DMS153 treated with DMSO at 0.1 percent for 48 hours (cell line): ENCODE results near the gene NIM1K.
"Not testable (repeated sequence)": the region's sequence is repeated elsewhere in the genome, so short reads cannot be mapped to it uniquely, and the experiment has no call there.

Experiments
- DNase-seq: peaks from one replicate; lab custom pipeline; 2025; ENCODE audit not compliant: unreplicated experiment; lab: John Stamatoyannopoulos, UW

NIM1K gene

DNA sequence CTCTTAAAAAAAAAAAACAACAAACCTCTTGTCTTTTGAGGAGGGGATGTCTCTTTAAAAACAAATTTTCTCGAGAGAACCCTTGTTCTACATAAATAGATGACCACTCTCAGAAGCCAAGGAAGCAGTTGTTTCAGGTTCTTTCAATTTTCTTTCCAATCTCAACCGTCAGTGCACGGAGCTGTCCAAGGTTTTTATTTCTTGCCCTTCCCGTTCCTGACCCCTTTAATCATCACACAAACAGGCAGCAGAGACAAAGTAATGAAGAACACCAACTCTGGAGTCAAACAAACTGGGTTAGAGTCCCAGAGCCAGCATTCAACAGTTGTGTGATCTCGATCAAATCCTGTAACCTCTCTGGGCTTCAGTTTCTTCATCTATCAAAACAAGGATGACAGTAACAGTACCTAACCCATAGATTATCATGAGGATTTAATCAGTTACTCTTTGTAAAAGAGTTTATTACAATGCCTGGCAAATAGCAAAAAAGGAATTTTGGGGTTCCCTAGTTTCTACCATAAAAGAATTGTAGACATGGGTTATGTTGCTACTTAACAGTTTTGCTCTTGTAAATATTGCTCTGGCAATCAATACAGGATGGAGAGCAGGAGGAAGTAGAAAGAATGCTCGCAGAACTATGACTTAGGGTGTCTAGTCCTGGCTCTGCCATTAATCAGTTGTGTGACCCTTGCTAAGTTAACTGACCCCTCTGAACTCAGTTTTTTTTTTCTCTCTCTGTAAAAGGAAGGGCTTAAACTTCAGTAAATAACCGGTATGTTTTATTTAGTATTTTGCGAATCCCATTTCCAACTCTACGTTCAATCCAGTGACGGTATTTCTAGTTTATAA, 1.0 kb upstream of the NIM1K start:
- no peak for DNase-seq

- no peak for DNase-seq
These were observed 644 bp downstream of the NIM1K start for GRCh38 chr5:43192558-43193180.

DNA sequence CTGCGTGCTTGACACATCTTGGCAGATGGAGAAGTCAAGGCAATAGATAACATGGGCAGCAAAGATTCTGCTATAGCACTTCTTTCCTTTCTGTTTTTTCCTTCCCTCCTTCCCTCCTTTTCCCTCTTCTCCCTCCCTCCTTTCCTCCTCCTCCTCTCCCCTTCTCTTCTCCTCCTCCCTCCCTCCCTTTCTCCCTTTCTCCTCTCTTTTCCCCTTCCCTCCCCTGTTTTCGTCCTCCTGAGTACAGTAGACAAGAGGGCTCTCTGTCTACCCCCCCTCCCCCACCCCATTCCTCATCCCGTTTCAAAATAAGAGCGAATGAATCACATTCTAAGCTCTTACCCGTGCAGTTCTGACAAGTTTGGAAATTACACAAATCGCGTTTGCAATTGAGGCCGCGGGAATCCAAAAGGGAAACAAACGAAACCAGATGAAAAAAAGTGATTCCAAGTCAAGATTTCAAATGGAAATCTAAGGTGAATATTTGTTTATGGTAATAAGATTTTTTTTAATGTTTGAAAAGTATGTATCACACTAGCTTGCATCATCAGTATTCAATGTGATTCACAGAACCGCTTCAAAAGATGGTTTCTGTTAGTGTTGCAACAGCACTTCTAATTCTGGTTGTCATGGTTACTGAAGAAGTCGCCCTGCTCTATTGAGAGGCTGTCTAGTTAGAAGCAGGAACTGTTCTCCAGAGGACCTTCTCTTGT, 1.3 kb downstream of the NIM1K start:
- no peak for DNase-seq

DNA sequence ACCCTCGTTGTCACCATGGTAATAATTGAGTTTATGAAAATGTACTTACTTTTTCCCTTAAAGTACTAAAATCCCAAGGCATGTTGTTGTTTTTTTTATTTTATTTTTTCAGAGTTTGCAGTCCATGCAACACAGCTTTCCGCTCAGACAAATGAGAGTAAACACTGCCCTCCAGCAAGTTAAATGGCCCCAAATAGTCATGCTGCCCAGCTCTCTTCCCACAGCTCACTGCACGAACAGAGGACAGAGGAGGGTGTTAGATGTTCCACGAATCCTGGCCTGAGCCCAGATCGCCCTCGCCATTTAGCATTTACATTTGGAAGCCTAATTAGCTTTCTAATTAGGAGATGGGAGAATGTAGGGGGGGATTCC, 1.9 kb downstream of the NIM1K start:
- no peak for DNase-seq

DNA sequence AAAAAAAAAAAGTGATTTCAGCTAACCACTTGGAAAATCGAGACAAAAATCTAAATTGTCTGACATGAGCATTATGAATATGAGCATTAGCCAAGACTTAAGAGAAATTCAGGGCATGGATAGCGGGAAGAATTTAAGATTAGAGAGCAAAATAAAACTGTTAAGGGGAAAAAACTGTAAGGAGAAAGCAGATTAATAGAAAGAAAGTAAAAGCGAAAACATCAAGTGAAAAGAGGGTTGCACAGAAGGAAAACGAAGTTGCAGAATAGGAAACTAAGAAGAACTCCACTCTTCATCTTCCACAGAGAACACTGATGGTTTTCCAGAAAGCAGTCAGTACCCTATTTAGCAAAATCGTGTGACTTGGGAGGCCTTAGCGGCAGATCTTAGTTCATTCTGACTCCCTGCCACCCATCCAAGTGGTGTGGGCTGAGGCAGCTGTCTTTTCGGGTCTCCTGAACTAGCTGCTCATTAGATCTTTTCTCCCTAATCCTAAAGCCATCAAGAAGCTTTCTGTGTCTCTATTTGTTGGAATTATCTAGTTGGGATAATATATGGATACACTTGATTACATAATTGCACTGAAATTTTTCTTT, 3.7 kb downstream of the NIM1K start:
- no peak for DNase-seq

DNA sequence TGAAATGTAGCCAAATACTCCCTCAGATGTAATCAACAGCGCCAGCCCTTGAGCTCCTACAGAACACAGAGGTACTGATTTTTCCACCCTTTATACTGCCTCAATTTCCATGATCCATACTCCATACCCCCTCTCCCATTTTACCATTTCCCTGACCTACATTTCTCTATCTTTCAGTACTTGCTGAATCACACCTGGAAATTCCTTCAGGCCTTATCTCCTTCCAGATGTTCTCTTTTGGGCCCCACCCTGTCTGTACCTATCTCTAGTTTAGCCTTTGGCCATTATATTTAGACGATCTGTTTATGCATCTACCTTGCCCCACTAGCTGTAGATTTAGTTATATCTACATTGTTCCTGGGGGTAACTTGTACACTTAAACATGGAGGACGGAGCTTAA, 5.5 kb downstream of the NIM1K start:
- no peak for DNase-seq

- DNase-seq = not testable (repeated sequence)
These were observed 9.4 kb downstream of the NIM1K start for GRCh38 chr5:43201442-43201841.

DNA sequence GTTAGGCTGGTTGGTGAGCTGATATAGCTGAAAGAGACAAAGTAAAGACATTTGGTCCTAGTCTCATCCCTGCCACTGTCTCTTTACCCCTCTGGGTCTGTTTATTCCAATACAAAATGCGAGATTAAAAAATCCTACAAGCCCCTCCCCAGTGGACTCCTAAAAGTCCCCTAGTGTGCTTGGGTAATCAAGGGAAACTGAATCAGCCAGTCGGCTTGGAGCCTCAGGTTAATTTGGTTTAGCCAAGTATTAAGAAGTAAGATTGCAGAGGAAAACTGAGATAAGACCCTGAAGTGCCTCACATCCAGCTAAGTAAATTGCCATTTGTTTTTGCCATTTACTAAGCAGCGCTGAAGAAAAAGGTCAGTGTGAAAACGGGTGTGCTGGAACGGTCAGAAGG, 10.4 kb downstream of the NIM1K start:
- DNase-seq = no peak

- no peak for DNase-seq
These were observed 11.3 kb downstream of the NIM1K start for GRCh38 chr5:43203373-43203772.

GRCh38 chr5:43204958-43205357, 12.9 kb downstream of the NIM1K start:
- no peak for DNase-seq

GRCh38 chr5:43207601-43208000, 15.6 kb downstream of the NIM1K start:
- no peak for DNase-seq

DNA sequence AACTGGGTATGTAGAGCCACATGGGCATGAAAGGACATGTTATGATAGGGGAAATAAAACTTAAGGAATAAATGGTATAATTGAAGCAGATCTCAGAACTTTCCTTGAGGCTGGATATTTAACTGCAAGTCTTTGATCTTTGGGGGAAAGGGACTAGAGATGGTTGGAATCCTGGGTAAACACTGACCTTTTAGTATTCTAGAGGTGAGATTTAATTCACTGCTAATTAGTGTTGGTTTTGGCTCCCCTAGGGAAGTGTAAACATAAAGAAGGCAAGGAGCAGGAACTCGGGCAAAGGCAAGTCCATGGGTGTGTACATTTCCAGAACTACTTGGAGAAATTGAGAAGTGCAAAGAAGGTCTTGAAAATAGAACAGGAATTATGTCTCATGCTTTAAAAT, 16.6 kb downstream of the NIM1K start:
- no peak for DNase-seq

DNA sequence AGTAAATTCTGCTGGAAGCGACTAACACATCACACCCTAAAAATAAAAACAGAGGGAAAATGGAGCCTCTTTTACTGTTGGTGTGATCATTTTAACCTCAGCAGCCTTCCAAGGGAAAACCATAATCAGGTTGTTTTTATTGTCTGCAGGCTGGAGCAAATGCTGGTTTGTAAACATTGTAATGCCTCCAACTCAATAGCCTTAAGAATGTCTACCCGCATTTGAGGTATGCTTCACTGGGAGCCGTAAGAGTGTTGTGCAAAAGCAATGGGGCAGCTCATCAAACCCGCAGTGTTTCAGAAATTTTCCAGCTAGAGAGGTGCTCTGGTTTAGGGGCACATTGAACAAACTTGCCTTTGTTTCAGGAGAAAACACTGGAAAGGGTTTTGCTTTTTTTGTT, 17.0 kb downstream of the NIM1K start:
- no peak for DNase-seq

DNA sequence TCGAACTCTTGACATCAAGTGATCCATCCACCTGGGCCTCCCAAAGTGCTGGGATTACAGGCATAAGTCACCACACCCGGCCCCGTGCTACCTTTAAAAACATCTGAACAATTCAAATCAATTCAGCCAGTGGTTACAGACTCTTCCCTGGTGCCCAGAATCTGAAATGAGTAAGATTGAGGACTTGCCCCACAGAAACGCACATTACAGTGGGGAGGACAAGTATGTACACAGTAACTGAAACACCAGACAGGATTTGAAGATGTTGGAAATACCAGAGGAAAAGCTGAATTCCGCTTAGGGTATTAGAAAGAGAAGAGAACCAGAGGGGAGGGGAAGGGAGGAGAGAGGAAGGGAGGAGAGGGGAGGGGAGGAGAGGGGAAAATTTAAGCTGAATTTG, 17.8 kb downstream of the NIM1K start:
- DNase-seq = no peak

- DNase-seq = no peak
These were observed 18.5 kb downstream of the NIM1K start for GRCh38 chr5:43210570-43210969.

DNA sequence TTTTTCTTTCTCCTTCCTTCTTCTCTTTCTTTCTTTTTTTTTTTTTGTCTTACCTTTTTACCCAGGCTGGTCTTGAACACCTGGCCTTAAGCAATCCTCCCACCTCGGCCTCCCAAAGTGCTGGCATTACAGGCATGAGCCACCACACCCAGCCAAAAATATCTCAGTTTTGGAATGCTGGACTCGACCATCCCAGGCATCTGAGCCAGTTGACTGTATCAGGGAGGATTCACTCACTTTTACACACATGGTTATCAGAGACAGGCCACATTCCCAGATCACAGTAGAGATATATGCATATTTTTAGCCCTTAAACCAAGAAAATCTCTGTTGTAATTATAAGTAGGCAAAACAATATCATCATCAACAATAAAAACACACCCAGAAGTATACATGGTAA, 21.9 kb downstream of the NIM1K start:
- no peak for DNase-seq

DNA sequence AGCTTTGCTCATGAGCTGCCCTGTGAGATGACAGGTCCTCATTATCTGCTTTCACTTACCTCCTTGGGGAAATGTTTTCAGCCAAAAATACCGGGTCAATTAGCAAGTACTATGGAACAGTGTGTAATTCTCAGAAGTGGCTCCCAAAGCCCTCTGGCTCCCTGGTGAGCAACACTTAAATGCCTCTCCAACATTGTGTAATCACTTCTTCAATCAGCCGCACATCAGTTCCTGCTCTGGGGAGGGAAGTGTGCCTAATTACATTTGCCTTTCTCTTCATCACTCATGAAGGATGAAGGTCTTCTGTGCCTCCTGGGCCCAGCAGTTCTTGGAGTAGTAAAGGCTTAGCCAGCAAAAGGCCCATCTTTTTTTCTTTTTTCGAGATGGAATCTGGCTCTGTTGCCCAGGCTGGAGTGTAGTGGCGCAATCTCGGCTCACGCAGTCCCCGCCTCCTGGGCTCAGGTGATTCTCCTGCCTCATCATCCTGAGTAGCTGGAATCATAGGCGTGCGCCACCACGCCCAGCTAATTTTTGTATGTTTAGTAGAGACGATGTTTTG, 23.1 kb downstream of the NIM1K start:
- no peak for DNase-seq

- no peak for DNase-seq
These were observed 24.9 kb downstream of the NIM1K start for GRCh38 chr5:43216941-43217340.

DNA sequence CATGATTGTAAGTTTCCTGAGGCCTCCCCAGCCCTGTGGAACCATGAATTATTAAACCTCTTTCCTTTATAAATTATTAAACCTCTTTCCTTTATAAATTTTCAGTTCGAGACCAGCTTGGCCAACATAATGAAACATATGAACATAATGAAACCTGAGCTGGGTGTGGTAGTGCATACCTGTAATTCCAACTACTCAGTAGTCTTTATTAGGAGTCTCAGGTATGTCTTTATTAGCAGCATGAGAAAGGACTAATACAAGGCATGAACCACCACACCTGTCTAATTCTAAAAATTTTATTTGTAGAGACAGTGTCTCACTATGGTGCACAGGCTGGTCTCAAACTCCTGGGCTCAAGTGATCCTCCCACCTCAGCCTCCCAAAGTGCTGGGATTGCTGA, 27.1 kb downstream of the NIM1K start:
- no peak for DNase-seq

GRCh38 chr5:43221502-43221901, 29.5 kb downstream of the NIM1K start:
- DNase-seq = no peak

- no peak for DNase-seq
These were observed 33.7 kb downstream of the NIM1K start for GRCh38 chr5:43225649-43226245.
